HG03469 (cell line): ENCODE results near the gene HES6.

Experiments used
- ATAC-seq: cut with Tn5 transposase; IDR thresholded peaks from one replicate; pipeline ENCODE4 v1.9.1; 2021; ENCODE audit warnings: mild to moderate bottlenecking, moderate library complexity, moderate number of reproducible peaks; ENCODE audit not compliant: unreplicated experiment

Gene HES6

DNA sequence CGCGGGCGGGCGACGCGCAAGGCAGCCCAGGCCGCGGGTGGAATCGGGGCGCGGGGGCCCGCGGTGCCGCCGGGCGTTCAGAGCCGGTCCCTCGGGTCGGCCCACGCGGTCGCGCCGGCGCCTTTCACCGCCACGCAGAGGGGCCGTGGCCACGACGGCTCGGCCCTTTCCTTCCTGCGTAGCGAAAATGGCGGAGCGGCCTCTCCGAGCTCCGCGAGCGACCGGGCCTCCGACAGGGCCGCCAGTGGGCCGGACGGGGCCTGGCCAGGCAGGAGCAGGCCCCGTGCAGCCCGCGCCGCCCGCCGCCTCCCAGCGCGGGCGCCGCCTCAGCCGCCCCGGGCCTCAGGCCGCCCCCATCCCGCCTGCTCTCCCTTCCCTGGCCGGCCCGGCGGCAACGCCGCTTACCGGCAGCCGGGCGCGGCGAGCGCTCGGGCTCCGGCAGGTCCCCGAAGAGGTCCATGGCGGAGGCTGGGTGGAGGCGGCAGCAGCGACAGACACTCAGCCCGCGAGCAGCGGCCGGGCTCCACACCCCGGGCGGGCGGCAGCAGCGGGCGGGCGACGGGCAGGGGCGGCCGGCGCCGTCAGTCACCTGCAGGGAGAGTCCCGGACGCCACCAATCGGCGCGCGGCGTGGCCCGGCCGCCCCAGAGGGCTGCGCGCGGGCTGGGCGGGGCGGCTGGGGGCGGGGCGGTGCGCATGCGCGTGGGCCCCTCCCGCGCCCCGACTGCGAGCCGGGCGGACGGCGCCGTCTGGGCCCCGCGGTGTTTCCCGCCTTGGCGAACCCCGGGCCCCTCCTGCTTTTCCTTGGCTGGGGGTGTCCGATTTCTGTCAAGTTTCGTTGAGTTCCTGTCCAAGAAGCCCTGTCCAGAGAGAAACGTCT, 36.5 kb downstream of the HES6 start, which contains the start of gene ILKAP:
ILKAP (minus strand) TSS at position 602 of the 879 bp plus-strand sequence; CDS start at position 460, 142 bp downstream.
- peak; percentile 81 for ATAC-seq

GRCh38 chr2:238202326-238203093, 37.3 kb downstream of the HES6 start:
- ATAC-seq: no peak

GRCh38 chr2:238190445-238190844, 49.4 kb downstream of the HES6 start:
- ATAC-seq: no peak
